ENCODE data around the gene ABLIM1. TPM values are rescaled to one million over a fixed set of nuclear protein-coding genes. Genes with fewer than 3 reads are reported as not detected.

The ABLIM1 gene
- total RNA-seq, 1 donor from 2014 or later, result 76.9 TPM

GRCh38 chr10:114545071-114545470, 113.0 kb downstream of the ABLIM1 start:
- ATAC-seq (ENCODE audit: low read depth) (no peak), DNase-seq (no peak)
- H3K9me3 Mint-ChIP-seq, result no peaks in the 10 kb centered on the region
- H3K4me3 Mint-ChIP-seq, result no peak overlapping the region
- no peak for TF ChIP-seq CTCF (IDR thresholded peaks at IDR 0.05)
- intact Hi-C loops (cut with micrococcal nuclease), result no loop called here
- CTCF ChIA-PET, result interaction anchor here (1.0 to 11.2 kb wide), 6 partner anchors 18 to 277 kb away, joined by 3 to 118 read pairs (median 6); no protein-coding TSS in a partner anchor
- peak overlapping the region; percentile 91 for H3K27ac Mint-ChIP-seq
- no peaks in the 10 kb centered on the region for H3K27me3 Mint-ChIP-seq
- POLR2A ChIA-PET, result interaction anchor here (1.1 to 3.2 kb wide), 6 partner anchors 14 to 73 kb away, joined by 6 to 48 read pairs (median 12); no protein-coding TSS in a partner anchor
- peaks cover 51% of the 10 kb centered on the region for H3K4me1 Mint-ChIP-seq
- no peaks in the 10 kb centered on the region for H3K36me3 Mint-ChIP-seq (ENCODE audit: low read depth)

GRCh38 chr10:114544045-114544659, 113.9 kb downstream of the ABLIM1 start:
- no peaks in the 10 kb centered on the region for H3K36me3 Mint-ChIP-seq (ENCODE audit: low read depth)
- ATAC-seq (ENCODE audit: low read depth), result peak; percentile 95
- POLR2A ChIA-PET, result interaction anchor here (0.9 to 3.2 kb wide), 8 partner anchors 13 to 72 kb away, joined by 3 to 48 read pairs (median 8); no protein-coding TSS in a partner anchor
- H3K4me3 Mint-ChIP-seq, result peak overlapping the region; percentile 50
- H3K27me3 Mint-ChIP-seq, result no peaks in the 10 kb centered on the region
- CTCF ChIA-PET, result interaction anchor here (1.0 to 11.2 kb wide), 6 partner anchors 17 to 278 kb away, joined by 3 to 118 read pairs (median 4); no protein-coding TSS in a partner anchor
- no peaks in the 10 kb centered on the region for H3K9me3 Mint-ChIP-seq
- peaks cover 60% of the 10 kb centered on the region for H3K4me1 Mint-ChIP-seq
- DNase-seq, result peak; percentile 49
- intact Hi-C loops (cut with micrococcal nuclease), result loop anchor here (1.0 kb wide), 2 partner anchors 18 to 45 kb away; no protein-coding TSS in a partner anchor
- H3K27ac Mint-ChIP-seq, result peak overlapping the region; percentile 91
- TF ChIP-seq CTCF (IDR thresholded peaks at IDR 0.05), result no peak

GRCh38 chr10:114543456-114543855, 114.6 kb downstream of the ABLIM1 start:
- ChIA-PET CTCF (interaction anchor here (1.3 to 1.5 kb wide), 2 partner anchors 45 to 279 kb away, joined by 3 to 5 read pairs; no protein-coding TSS in a partner anchor), POLR2A (interaction anchor here (1.3 to 4.5 kb wide), 5 partner anchors 13 to 70 kb away, joined by 7 to 48 read pairs (median 15); no protein-coding TSS in a partner anchor)
- TF ChIP-seq CTCF (IDR thresholded peaks at IDR 0.05), result no peak
- peak overlapping the region; percentile 91 for H3K27ac Mint-ChIP-seq
- peak overlapping the region; percentile 50 for H3K4me3 Mint-ChIP-seq
- no peaks in the 10 kb centered on the region for H3K36me3 Mint-ChIP-seq (ENCODE audit: low read depth)
- DNase-seq (no peak), ATAC-seq (ENCODE audit: low read depth) (no peak)
- H3K9me3 Mint-ChIP-seq, result no peaks in the 10 kb centered on the region
- H3K4me1 Mint-ChIP-seq, result peaks cover 64% of the 10 kb centered on the region
- intact Hi-C loops (cut with micrococcal nuclease), result no loop called here
- H3K27me3 Mint-ChIP-seq, result no peaks in the 10 kb centered on the region

- no peaks in the 10 kb centered on the region for H3K9me3 Mint-ChIP-seq
- no peak overlapping the region for H3K4me3 Mint-ChIP-seq
- ATAC-seq (ENCODE audit: low read depth), result no peak
- peak overlapping the region; percentile 30 for H3K27ac Mint-ChIP-seq
- ChIA-PET POLR2A (interaction anchor here (0.7 to 4.5 kb wide), 2 partner anchors 15 to 19 kb away, joined by 10 to 29 read pairs; no protein-coding TSS in a partner anchor), CTCF (interaction anchor here (1.3 kb wide), 1 partner anchor 44 kb away, joined by 3 read pairs; no protein-coding TSS in a partner anchor)
- DNase-seq, result no peak
- intact Hi-C loops (cut with micrococcal nuclease), result no loop called here
- TF ChIP-seq CTCF (IDR thresholded peaks at IDR 0.05), result no peak
- H3K27me3 Mint-ChIP-seq, result no peaks in the 10 kb centered on the region
- H3K4me1 Mint-ChIP-seq, result peaks cover 68% of the 10 kb centered on the region
- no peaks in the 10 kb centered on the region for H3K36me3 Mint-ChIP-seq (ENCODE audit: low read depth)
Measured at GRCh38 chr10:114542373-114542772, 115.7 kb downstream of the ABLIM1 start.

- H3K4me1 Mint-ChIP-seq, result peaks cover 66% of the 10 kb centered on the region
- ATAC-seq (ENCODE audit: low read depth) (no peak), DNase-seq (no peak)
- intact Hi-C loops (cut with micrococcal nuclease), result no loop called here
- peak overlapping the region; percentile 30 for H3K27ac Mint-ChIP-seq
- POLR2A ChIA-PET, result interaction anchor here (0.6 to 4.5 kb wide), 3 partner anchors 10 to 18 kb away, joined by 3 to 29 read pairs (median 10); no protein-coding TSS in a partner anchor
- no peaks in the 10 kb centered on the region for H3K36me3 Mint-ChIP-seq (ENCODE audit: low read depth)
- no peak for TF ChIP-seq CTCF (IDR thresholded peaks at IDR 0.05)
- H3K27me3 Mint-ChIP-seq, result no peaks in the 10 kb centered on the region
- CTCF ChIA-PET, result interaction anchor here (0.6 kb wide), 1 partner anchor 70 kb away, joined by 3 read pairs; no protein-coding TSS in a partner anchor
- H3K9me3 Mint-ChIP-seq, result peaks cover 1% of the 10 kb centered on the region
- no peak overlapping the region for H3K4me3 Mint-ChIP-seq
Measured at GRCh38 chr10:114541797-114542160, 116.3 kb downstream of the ABLIM1 start.
